Measurements from ENCODE around the gene GRM7. TPM values are rescaled to one million over a fixed set of nuclear protein-coding genes. Genes with fewer than 3 reads are reported as not detected.

The GRM7 gene
- total RNA-seq, 1 experiment from 2014 or later: 0.28 TPM

DNA sequence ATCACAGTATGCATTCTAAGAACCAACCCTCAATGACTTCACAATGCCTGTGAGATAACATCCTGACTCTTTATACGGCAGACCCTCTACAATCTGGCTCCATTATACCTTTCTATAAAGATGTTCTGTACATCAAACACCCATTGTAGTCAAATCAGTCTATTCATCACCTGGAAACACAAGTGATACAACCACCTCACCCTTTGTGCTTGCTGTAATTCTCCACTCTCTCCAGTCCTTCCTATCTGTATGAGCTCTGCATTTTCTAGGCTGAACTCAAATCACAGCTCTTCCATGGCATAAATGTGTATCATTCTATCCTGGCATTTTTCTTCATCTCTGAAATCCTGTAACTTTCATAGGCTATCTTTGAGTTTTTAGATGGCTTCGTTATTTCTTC, 539.4 kb downstream of the GRM7 start:
- H3K23me2 ChIP-seq (ENCODE audit: insufficient read length, low read depth, low read length, poor library complexity, severe bottlenecking): no peaks in the 10 kb centered on the region
- no peak overlapping the region for H2BK20ac ChIP-seq (ENCODE audit: low read depth, low read length, poor library complexity, severe bottlenecking)
- H4K20me1 ChIP-seq (ENCODE audit: control insufficient read depth, insufficient read depth, insufficient read length): no peaks in the 10 kb centered on the region
- no peak overlapping the region for H4K5ac ChIP-seq (ENCODE audit: insufficient read length, low read depth, low read length)
- H2AFZ ChIP-seq (ENCODE audit: low read length): no peak overlapping the region
- H3K23ac ChIP-seq (ENCODE audit: insufficient read length, low read depth, low read length): no peak overlapping the region
- no peak overlapping the region for H2AK5ac ChIP-seq (ENCODE audit: insufficient read length, low read length)
- no peak overlapping the region for H3K4ac ChIP-seq (ENCODE audit: low read depth, low read length)
- H3K4me1 ChIP-seq (ENCODE audit: insufficient read depth, low read length): no peaks in the 10 kb centered on the region
- no peaks in the 10 kb centered on the region for H3K9me3 ChIP-seq (ENCODE audit: control insufficient read depth, low read depth, low read length)
- no peak overlapping the region for H3K9ac ChIP-seq (ENCODE audit: extremely low read depth, insufficient read length, low read length)
- Mint-ChIP-seq H3K27me3 (ENCODE audit: low read depth) (no peaks in the 10 kb centered on the region), H3K9me3 (no peaks in the 10 kb centered on the region; a peak in 1 of 5 replicates), H3K36me3 (ENCODE audit: insufficient read depth in 1 of 3, low read depth in 3 of 3) (no peaks in the 10 kb centered on the region), H3K4me3 (no peak overlapping the region), H3K27ac (no peak overlapping the region), H3K4me1 (peaks cover 0 to 2% of the 10 kb centered on the region in 2 experiments; a peak in 1 of 4 replicates)
- H3K79me2 ChIP-seq (ENCODE audit: insufficient read depth, low read length): no peaks in the 10 kb centered on the region
- no peak overlapping the region for H4K91ac ChIP-seq (ENCODE audit: insufficient read length, low read depth, low read length)
- H2BK5ac ChIP-seq (ENCODE audit: insufficient read length, low read length): no peak overlapping the region
- no CpG with 5 or more reads among the region's 2 CpGs for WGBS (ENCODE audit: extremely low coverage, insufficient read length, low lambda C conversion rate)
- no peak for TF ChIP-seq CTCF (conservative IDR thresholded peaks at IDR 0.05)
- no peak overlapping the region for H3K18ac ChIP-seq (ENCODE audit: insufficient read length, low read depth, low read length)
- H3K4me2 ChIP-seq (ENCODE audit: insufficient read depth, insufficient read length, low read length): no peak overlapping the region
- no peak overlapping the region for H2BK120ac ChIP-seq (ENCODE audit: low read depth, low read length, poor library complexity, severe bottlenecking)
- H3K27ac ChIP-seq (ENCODE audit: insufficient read length, low read depth, low read length): no peak overlapping the region
- H3K56ac ChIP-seq (ENCODE audit: insufficient read length, low read depth, low read length): no peak overlapping the region
- H4K8ac ChIP-seq (replicated peaks; ENCODE audit: insufficient read length, low read depth, low read length): no peak overlapping the region
- no peak for DNase-seq
- no peaks in the 10 kb centered on the region for H3K27me3 ChIP-seq (ENCODE audit: insufficient read depth, low read length)
- H3K14ac ChIP-seq (ENCODE audit: insufficient read depth, low read length): no peak overlapping the region
- no peak overlapping the region for H3T11ph ChIP-seq (ENCODE audit: low read length)
- no peaks in the 10 kb centered on the region for H3K79me1 ChIP-seq (ENCODE audit: insufficient read depth, low read depth, low read length, poor library complexity, severe bottlenecking)
- no peak overlapping the region for H2BK12ac ChIP-seq (ENCODE audit: insufficient read length, low read depth, low read length)
- no peak overlapping the region for H2BK15ac ChIP-seq (ENCODE audit: low read depth, low read length)
